Measurements from ENCODE around the gene C1orf210.

The C1orf210 gene

DNA sequence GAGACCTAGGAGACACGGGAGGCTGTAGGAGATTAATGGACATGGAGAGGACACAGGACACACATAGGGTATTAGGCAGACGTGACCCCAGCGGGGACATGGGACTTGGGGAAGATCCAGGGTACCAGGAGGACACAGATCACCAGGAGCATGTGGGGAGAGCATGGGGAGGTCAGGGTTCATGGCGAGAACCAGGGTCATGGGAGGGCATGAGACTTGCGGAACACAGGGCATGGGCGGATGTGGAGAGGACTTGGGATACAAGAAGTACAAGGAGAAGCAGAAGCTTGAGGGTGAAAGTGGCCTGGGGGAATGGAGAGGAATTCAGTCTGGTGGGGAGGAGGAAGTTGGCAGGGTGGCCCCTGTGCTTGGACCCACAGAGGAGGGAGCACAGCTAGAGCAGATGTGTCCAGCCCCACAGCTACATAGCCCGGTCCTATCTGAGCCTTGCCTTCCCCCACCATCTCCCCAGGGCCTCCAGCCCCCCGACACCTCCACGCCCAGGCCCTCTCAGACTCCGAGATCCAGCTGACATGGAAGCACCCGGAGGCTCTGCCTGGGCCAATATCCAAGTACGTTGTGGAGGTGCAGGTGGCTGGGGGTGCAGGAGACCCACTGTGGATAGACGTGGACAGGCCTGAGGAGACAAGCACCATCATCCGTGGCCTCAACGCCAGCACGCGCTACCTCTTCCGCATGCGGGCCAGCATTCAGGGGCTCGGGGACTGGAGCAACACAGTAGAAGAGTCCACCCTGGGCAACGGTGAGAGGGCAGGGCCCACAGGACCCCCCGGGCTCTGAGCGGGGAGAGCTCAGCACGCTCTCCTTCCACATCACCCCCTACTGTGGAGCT lies 27.5 kb upstream of the C1orf210 start:
- no peak overlapping the region for H3K4me3 ChIP-seq (ENCODE audit: insufficient read depth, low read depth, low read length)
- no peaks in the 10 kb centered on the region for H3K36me3 ChIP-seq (ENCODE audit: control insufficient read depth, insufficient read depth, low read length)
- no peak overlapping the region for H3K27ac ChIP-seq (ENCODE audit: insufficient read depth, low read depth, low read length, poor library complexity, severe bottlenecking)
- no peaks in the 10 kb centered on the region for H3K27me3 ChIP-seq (ENCODE audit: control insufficient read depth, insufficient read depth, low read length, poor library complexity, severe bottlenecking)
- no peaks in the 10 kb centered on the region for H3K4me1 ChIP-seq (ENCODE audit: control insufficient read depth, insufficient read depth, low read length)
- 94 to 95% methylated on average over 24 of the region's 24 CpGs for WGBS, 2 experiments
- no peaks in the 10 kb centered on the region for H3K9me3 ChIP-seq (ENCODE audit: control insufficient read depth, low read length)

DNA sequence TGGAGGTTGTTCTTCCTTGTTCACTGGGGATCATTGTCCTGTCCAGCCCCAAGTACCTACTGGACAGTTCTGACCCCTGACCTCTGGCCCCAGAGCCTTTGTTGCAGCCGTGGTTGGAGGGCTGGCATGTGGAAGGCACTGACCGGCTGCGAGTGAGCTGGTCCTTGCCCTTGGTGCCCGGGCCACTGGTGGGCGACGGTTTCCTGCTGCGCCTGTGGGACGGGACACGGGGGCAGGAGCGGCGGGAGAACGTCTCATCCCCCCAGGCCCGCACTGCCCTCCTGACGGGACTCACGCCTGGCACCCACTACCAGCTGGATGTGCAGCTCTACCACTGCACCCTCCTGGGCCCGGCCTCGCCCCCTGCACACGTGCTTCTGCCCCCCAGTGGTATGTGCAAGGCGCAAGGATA lies 26.8 kb upstream of the C1orf210 start:
- Histone ChIP-seq H3K4me1 (ENCODE audit: control insufficient read depth, insufficient read depth, low read length) (no peaks in the 10 kb centered on the region), H3K27ac (ENCODE audit: insufficient read depth, low read depth, low read length, poor library complexity, severe bottlenecking) (no peak overlapping the region), H3K27me3 (ENCODE audit: control insufficient read depth, insufficient read depth, low read length, poor library complexity, severe bottlenecking) (no peaks in the 10 kb centered on the region), H3K4me3 (ENCODE audit: insufficient read depth, low read depth, low read length) (no peak overlapping the region), H3K36me3 (ENCODE audit: control insufficient read depth, insufficient read depth, low read length) (no peaks in the 10 kb centered on the region), H3K9me3 (ENCODE audit: control insufficient read depth, low read length) (no peaks in the 10 kb centered on the region)
- WGBS, 2 experiments: 92 to 95% methylated on average over 19 of the region's 19 CpGs

DNA sequence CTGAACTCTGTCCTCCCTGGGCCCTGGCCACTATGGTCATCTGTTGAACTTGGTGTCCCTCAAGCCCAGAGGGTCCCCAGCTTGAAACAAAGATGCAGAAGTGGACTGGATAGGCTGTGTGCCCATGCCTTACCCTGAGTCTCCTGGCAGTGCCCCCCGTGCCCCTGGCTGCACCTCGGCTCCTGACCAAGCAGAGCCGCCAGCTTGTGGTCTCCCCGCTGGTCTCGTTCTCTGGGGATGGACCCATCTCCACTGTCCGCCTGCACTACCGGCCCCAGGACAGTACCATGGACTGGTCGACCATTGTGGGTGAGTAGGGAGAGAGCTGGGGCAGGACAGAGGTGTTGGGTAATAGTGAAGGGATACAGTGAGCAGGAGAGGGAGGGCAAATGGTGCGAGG lies 26.1 kb upstream of the C1orf210 start:
- H3K4me1 ChIP-seq (ENCODE audit: control insufficient read depth, insufficient read depth, low read length): no peaks in the 10 kb centered on the region
- no peaks in the 10 kb centered on the region for H3K9me3 ChIP-seq (ENCODE audit: control insufficient read depth, low read length)
- WGBS, 2 experiments: 94 to 96% methylated on average over 9 of the region's 9 CpGs
- no peaks in the 10 kb centered on the region for H3K36me3 ChIP-seq (ENCODE audit: control insufficient read depth, insufficient read depth, low read length)
- no peak overlapping the region for H3K27ac ChIP-seq (ENCODE audit: insufficient read depth, low read depth, low read length, poor library complexity, severe bottlenecking)
- no peak overlapping the region for H3K4me3 ChIP-seq (ENCODE audit: insufficient read depth, low read depth, low read length)
- H3K27me3 ChIP-seq (ENCODE audit: control insufficient read depth, insufficient read depth, low read length, poor library complexity, severe bottlenecking): no peaks in the 10 kb centered on the region

DNA sequence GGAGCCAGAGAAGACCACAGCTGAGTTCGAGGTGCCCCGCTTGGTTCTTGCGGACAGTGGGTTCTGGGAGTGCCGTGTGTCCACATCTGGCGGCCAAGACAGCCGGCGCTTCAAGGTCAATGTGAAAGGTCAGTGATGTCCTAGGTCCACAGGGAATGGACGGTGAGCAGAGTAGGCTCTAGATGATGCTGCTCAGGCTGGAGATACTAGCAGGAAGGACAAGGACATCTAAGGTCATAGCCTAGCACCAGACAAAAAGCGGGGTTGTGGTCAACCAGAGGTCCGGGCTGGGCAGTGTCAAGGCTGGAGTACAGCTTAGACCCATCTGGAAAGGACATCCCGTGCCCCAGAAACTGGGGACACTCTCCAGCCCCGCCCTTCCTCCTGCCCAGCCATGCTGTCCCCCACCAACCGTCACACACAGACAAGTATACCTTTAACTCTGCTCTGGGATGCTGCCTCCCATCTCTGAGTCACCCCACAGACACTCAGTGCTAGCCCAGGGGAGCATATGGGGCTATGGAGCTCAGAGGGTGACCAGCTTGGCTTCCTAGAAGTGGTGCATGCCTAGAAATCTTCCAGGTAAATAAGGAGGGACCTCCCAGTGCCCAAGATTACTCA lies 24.1 kb upstream of the C1orf210 start:
- H3K27me3 ChIP-seq (ENCODE audit: control insufficient read depth, insufficient read depth, low read length, poor library complexity, severe bottlenecking): no peaks in the 10 kb centered on the region
- no peaks in the 10 kb centered on the region for H3K4me1 ChIP-seq (ENCODE audit: control insufficient read depth, insufficient read depth, low read length)
- WGBS, 2 experiments: 92 to 95% methylated on average over 13 of the region's 13 CpGs
- H3K27ac ChIP-seq (ENCODE audit: insufficient read depth, low read depth, low read length, poor library complexity, severe bottlenecking): no peak overlapping the region
- no peaks in the 10 kb centered on the region for H3K9me3 ChIP-seq (ENCODE audit: control insufficient read depth, low read length)
- H3K4me3 ChIP-seq (ENCODE audit: insufficient read depth, low read depth, low read length): no peak overlapping the region
- no peaks in the 10 kb centered on the region for H3K36me3 ChIP-seq (ENCODE audit: control insufficient read depth, insufficient read depth, low read length)

DNA sequence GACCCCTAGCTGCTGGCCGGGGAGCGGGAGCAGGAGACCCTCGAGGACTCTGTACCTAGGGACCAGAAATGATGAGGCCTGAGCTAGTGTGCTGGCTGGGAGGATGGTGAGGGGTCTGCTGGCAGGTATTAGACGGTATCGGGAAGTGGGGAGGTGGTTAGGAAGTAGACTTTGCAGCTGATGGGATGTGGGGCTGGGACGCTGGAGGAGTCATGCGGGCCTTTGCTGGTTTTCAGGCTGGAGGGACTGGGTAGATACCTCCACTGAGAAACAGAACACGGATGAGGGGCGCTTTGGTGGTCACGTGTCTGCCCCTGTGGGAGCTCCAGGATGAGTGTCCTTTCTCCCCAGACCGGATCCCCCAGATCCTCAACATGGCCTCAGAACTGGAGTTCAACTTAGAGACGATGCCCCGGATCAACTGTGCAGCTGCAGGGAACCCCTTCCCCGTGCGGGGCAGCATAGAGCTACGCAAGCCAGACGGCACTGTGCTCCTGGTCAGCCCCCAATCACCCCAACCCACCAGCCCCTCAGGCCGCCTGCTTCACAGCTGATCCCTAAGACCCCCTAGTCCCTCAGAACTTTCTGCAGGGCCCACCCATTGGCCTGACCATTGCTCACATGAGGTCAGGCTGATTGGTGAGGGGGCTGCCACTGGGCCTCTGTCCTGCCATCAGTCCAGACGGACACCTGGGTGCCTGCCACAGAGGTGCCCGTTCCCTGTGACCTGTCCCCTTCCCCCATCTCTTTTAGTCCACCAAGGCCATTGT lies 23.4 kb upstream of the C1orf210 start:
- Histone ChIP-seq H3K4me3 (ENCODE audit: insufficient read depth, low read depth, low read length) (no peak overlapping the region), H3K36me3 (ENCODE audit: control insufficient read depth, insufficient read depth, low read length) (no peaks in the 10 kb centered on the region), H3K27ac (ENCODE audit: insufficient read depth, low read depth, low read length, poor library complexity, severe bottlenecking) (no peak overlapping the region), H3K9me3 (ENCODE audit: control insufficient read depth, low read length) (no peaks in the 10 kb centered on the region), H3K27me3 (ENCODE audit: control insufficient read depth, insufficient read depth, low read length, poor library complexity, severe bottlenecking) (no peaks in the 10 kb centered on the region), H3K4me1 (ENCODE audit: control insufficient read depth, insufficient read depth, low read length) (no peaks in the 10 kb centered on the region)
- WGBS, 2 experiments: 93 to 95% methylated on average over 20 of the region's 20 CpGs

DNA sequence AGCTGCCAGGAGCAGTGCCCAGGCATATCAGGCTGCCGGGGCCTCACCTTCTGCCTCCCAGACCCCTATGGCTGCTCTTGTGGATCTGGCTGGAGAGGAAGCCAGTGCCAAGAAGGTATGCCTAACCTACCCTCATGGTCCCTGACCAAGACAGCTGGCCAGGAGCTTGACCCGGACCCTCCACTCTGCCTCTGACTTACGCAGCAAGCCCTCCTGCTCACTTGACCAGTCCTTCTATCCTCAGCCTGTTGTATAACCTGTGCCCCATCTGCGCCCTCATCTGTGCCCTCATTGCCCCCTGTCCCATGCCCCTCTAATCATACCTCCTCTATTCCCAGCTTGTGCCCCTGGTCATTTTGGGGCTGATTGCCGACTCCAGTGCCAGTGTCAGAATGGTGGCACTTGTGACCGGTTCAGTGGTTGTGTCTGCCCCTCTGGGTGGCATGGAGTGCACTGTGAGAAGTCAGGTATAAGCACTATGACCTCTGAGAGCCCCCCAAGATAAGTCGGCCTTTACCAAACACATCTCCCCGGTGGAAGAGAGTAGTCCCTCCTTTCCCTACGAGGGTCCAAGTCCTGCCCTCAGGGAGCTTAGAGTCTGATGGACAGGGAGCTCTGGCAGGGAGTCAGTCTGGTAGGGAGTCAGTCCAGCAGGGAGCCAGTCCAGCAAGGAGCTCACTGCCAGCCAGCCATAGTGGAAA lies 22.2 kb upstream of the C1orf210 start:
- 94 to 95% methylated on average over 9 of the region's 9 CpGs for WGBS, 2 experiments
- Histone ChIP-seq H3K27me3 (ENCODE audit: control insufficient read depth, insufficient read depth, low read length, poor library complexity, severe bottlenecking) (no peaks in the 10 kb centered on the region), H3K9me3 (ENCODE audit: control insufficient read depth, low read length) (no peaks in the 10 kb centered on the region), H3K27ac (ENCODE audit: insufficient read depth, low read depth, low read length, poor library complexity, severe bottlenecking) (no peak overlapping the region), H3K36me3 (ENCODE audit: control insufficient read depth, insufficient read depth, low read length) (no peaks in the 10 kb centered on the region), H3K4me1 (ENCODE audit: control insufficient read depth, insufficient read depth, low read length) (no peaks in the 10 kb centered on the region), H3K4me3 (ENCODE audit: insufficient read depth, low read depth, low read length) (no peak overlapping the region)

DNA sequence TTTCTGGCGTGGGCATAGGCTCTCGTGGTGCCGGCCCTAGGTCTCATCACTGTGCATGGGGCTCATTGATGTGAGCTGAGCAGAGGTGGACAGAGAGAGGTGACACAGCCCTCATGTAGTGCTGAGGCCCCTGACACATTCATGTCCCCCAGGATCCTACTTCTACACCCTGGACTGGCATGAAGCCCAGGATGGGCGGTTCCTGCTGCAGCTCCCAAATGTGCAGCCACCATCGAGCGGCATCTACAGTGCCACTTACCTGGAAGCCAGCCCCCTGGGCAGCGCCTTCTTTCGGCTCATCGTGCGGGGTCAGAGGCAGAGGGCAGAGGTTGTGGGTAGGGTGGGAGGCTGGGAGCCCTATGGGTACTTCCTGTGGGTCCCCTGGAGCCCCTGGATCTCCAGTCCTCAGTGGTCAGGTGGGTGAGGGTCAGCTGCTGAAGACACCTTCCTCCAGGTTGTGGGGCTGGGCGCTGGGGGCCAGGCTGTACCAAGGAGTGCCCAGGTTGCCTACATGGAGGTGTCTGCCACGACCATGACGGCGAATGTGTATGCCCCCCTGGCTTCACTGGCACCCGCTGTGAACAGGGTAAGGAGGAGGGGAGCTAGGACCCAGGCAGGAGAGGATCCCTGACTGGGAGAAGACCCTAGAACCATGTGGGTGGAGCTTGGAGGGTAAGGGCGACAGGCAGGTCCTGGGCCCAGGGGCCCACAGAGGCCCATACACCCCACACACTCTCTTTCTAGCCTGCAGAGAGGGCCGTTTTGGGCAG lies 21.5 kb upstream of the C1orf210 start:
- Histone ChIP-seq H3K9me3 (ENCODE audit: control insufficient read depth, low read length) (no peaks in the 10 kb centered on the region), H3K27ac (ENCODE audit: insufficient read depth, low read depth, low read length, poor library complexity, severe bottlenecking) (no peak overlapping the region), H3K4me1 (ENCODE audit: control insufficient read depth, insufficient read depth, low read length) (no peaks in the 10 kb centered on the region), H3K4me3 (ENCODE audit: insufficient read depth, low read depth, low read length) (no peak overlapping the region), H3K36me3 (ENCODE audit: control insufficient read depth, insufficient read depth, low read length) (no peaks in the 10 kb centered on the region), H3K27me3 (ENCODE audit: control insufficient read depth, insufficient read depth, low read length, poor library complexity, severe bottlenecking) (no peaks in the 10 kb centered on the region)
- 91 to 94% methylated on average over 17 of the region's 17 CpGs for WGBS, 2 experiments

DNA sequence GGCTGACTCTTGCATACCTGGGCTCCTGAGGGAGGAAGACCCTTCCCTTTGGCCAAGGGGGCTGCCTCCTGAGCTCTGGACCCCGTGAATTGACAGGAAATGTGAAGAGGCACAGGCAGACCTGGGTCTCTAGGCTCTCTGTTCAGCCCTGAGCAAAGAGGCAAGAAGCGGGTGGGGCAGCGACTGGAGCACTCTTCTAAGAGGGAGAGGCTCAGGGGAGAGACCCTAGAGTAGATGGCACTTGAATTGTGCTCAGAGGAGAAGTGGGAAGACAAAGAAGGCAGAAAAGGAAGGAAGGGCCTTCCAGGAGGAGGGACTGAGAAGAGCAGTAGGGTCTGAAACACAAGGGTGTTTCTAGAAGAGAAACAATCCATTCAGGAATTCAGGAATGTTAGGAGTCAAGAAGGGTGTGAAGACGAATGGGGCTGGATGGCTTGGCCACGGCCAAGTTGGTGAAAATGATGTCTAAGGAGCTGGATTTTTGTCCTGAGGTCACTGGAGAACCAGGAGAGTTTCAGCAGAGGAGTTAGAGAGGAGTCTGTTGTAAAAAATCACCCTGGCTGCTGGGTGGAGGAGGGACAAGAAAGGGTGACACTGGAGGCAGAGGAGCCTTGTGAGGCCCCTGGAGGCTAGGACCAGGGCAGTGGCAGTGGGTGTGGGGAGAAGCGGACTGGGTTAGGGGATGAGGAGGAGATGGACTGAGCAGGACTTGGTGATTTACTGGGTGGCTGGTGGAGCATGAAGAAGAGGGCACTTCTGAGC lies 20.7 kb upstream of the C1orf210 start:
- no peaks in the 10 kb centered on the region for H3K4me1 ChIP-seq (ENCODE audit: control insufficient read depth, insufficient read depth, low read length)
- 92% methylated on average over 6 of the region's 6 CpGs for WGBS, 2 experiments
- H3K9me3 ChIP-seq (ENCODE audit: control insufficient read depth, low read length): no peaks in the 10 kb centered on the region
- H3K27ac ChIP-seq (ENCODE audit: insufficient read depth, low read depth, low read length, poor library complexity, severe bottlenecking): no peak overlapping the region
- H3K4me3 ChIP-seq (ENCODE audit: insufficient read depth, low read depth, low read length): no peak overlapping the region
- no peaks in the 10 kb centered on the region for H3K36me3 ChIP-seq (ENCODE audit: control insufficient read depth, insufficient read depth, low read length)
- H3K27me3 ChIP-seq (ENCODE audit: control insufficient read depth, insufficient read depth, low read length, poor library complexity, severe bottlenecking): no peaks in the 10 kb centered on the region

DNA sequence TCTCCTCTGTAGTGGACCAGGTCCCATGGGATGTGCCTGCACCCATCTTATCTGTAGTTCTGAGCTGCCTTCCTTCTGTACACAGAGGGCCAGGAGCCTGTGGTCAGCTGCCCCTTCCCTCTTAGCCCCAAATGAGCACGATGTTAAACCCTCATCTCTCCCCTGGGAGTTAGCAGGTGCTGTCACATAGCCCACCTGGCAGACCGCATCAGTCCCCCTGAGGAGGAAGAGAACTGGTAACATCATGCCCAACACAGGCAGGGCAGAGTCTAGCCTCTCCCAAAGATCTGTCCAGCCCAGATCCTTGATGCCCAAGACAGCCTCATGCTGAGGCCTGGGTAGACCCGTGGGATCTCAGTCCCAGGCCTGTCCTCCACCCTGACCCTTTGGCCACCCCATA lies 20.1 kb upstream of the C1orf210 start:
- no peak overlapping the region for H3K27ac ChIP-seq (ENCODE audit: insufficient read depth, low read depth, low read length, poor library complexity, severe bottlenecking)
- no peaks in the 10 kb centered on the region for H3K9me3 ChIP-seq (ENCODE audit: control insufficient read depth, low read length)
- H3K36me3 ChIP-seq (ENCODE audit: control insufficient read depth, insufficient read depth, low read length): no peaks in the 10 kb centered on the region
- no peaks in the 10 kb centered on the region for H3K27me3 ChIP-seq (ENCODE audit: control insufficient read depth, insufficient read depth, low read length, poor library complexity, severe bottlenecking)
- 90% methylated on average over 3 of the region's 3 CpGs for WGBS, 2 experiments
- no peak overlapping the region for H3K4me3 ChIP-seq (ENCODE audit: insufficient read depth, low read depth, low read length)
- no peaks in the 10 kb centered on the region for H3K4me1 ChIP-seq (ENCODE audit: control insufficient read depth, insufficient read depth, low read length)

Measured in ectodermal cell (in vitro differentiated cells).